HG03460 (cell line): Measurements from ENCODE around the gene LITAF.

Source experiments
- ATAC-seq: cut with Tn5 transposase; IDR thresholded peaks from one replicate; pipeline ENCODE4 v1.9.1; 2021; ENCODE audit not compliant: unreplicated experiment

LITAF gene

DNA sequence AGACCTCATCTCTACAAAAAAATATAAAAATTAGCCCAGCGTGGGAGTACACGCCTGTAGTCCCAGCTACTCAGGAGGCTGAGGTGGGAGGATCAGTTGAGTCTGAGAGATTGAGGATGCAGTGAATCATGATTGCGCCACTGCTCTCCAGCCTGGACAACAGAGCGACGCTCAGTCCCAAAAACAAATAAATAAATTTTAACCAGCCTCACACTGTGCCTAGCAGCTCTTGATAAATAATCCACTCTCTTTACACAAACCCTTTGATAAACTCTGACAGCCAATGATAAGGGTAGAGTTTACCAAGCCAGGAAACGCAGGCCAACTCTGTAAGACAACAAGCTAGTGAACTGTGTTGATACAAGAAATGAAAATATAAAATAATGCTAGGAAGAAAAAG is 32.7 kb downstream of the LITAF start:
- ATAC-seq: no peak

GRCh38 chr16:11553371-11553770 is 33.3 kb downstream of the LITAF start:
- ATAC-seq: no peak

DNA sequence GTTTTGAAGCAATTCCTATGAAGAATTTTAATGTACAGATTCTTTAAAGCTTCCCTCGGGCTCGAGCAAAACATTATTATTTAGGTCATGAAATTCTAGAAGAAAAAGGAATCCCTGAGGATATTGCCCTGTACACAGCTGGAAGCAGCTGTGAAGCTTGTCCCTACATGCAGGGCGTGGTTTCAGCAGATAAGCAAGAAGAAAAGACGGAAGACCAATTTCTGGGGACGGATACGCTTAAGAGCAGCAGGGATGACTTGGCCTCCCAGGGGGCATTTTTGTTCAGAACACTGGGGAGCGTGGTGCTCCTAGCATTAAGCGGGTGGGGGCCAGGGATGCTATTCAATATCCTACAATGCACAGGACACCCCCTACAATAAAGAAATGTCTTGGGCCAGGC is 34.3 kb downstream of the LITAF start:
- no peak for ATAC-seq

DNA sequence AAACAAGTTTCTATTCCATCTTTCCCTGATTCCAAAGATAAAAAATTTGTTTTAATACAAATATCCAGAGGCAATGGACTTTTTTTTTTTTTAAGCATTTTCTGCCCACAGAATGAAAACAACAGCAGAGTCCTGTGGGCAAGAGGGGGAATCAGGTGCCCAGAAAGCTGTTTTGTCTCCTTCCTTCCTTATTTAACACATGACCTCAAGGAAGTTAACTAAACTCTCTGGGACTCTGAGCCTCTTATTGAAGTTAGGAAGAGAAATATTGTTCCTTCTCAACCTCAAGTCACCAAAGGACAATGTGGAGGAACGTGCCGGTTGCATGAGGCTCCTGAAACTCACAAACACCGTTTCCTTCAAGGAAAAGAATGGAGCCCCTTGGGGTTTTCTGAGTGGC is 34.9 kb downstream of the LITAF start:
- no peak for ATAC-seq

DNA sequence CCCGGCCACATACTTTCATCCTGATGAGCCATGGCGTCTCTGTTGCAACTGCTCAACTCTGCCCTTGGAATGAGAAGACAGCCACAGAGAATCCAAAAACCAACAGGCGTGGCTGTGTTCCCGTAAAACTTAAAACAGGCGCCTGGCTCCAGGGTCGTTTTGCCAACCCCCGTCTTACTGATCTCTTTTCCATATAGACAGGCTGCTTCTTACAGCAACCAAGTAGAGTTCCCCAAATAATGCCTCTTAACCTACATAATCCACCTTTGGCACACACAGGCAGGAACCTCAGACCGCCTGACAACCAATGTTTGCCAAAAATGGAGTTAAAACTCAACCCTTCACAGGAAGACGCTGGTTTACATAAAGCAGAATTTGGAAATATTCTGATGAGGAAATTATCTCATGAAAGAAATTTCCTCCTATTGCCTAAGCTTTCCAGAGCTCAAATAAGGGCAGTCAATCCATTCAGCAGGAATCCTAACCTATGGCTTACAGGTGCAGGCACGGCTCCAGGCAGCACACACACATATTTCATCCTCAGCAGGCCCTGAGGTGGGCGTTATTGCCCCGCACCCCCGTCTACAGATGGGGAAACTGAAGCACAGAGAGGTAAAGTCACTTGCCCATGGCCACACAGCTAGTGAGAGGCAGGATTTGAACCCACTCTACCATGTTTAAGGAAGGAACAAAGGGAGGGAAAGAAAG is 35.8 kb downstream of the LITAF start:
- no peak for ATAC-seq

GRCh38 chr16:11547118-11547916 is 39.4 kb downstream of the LITAF start:
- ATAC-seq: no peak

DNA sequence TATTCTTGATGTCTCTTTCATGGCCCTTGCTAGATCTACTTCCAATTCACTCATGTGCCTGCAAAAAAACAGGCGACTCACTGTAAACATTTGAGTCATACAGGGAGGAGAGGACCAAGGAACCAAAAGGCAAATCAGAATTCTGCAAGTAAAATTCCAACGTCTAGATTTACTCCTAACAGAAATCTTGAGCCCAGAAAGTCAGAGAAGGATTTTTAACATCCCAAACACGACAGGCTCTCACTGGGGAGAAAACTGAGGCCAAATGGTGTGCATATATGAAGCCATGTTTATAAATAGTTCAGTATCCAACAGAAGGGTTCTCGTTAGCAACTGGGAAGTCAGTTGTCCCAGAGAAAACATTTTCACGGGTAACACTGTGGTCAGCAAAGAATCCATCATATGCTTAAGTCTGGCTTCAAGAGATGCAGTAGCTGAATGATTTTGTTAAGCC is 40.1 kb downstream of the LITAF start:
- no peak for ATAC-seq

- ATAC-seq: no peak
These were observed 42.9 kb downstream of the LITAF start for GRCh38 chr16:11543661-11544393.

DNA sequence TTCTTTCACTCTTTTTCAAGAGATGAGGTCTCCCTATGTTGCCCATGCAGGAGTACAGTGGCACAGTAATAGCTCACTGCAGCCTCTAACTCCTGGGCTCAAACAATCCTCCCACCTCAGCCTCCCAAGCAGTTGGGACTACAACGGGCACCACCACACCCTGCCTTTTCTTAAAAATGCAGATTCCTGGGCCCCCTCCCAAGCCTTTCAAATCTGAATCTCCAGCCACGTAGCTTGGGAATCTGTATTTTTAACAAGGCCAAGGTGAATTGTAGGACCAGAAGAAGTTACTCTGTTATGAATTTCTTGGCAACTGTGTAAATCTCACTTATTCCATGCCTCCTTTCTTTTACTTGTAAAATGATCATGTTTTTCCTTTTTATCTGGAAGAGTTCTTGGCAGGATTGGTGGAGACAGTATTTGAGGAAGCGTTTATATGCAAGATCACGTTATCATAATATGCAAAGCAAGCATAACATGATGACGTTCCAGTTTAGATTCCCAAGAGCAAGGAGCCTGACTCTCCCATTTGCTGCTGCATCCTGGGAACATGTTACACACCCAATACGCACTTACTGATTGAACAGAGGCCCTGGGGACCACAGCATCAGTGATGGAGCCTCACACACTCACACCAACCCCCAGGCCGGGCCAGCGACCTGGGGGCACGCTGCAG is 44.5 kb downstream of the LITAF start:
- ATAC-seq: no peak

GRCh38 chr16:11539641-11540050 is 47.1 kb downstream of the LITAF start:
- no peak for ATAC-seq

GRCh38 chr16:11538880-11539279 is 47.8 kb downstream of the LITAF start:
- no peak for ATAC-seq

DNA sequence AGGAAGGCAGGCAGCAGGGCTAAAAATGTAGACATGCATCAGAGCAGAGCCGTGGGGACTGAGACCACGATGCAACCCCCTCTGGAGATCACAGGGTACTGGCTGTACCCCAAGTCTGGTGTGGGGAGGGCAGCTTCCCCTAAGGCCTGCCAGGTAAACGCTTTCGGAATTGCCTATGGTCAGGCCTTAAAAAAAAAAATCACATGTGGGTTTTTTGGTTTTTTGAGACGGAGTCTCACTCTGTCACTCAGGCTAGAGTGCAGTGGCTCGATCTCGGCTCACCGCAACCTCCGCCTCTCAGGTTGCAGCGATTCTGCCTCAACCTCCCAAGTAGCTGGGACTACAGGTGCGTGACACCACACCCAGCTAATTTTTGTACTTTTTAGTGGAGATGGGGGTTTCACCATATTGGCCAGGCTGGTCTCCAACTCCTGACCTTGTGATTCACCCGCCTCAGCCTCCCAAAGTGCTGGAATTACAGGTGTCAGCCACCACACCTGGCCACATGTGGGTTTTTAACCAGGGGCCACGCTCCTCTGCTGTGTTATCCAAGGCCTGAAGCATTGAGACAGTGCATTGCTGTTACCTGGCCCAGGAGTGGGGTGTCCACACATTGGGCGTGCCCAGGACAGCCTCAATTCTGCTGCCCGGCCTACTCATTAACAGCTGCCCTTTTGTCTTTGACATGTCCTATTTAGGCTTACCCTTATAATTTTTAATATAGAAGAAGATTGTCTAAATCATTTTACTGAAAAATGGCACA is 50.4 kb downstream of the LITAF start:
- ATAC-seq: no peak

- ATAC-seq: no peak
These were observed 51.2 kb downstream of the LITAF start for GRCh38 chr16:11535494-11535893.

DNA sequence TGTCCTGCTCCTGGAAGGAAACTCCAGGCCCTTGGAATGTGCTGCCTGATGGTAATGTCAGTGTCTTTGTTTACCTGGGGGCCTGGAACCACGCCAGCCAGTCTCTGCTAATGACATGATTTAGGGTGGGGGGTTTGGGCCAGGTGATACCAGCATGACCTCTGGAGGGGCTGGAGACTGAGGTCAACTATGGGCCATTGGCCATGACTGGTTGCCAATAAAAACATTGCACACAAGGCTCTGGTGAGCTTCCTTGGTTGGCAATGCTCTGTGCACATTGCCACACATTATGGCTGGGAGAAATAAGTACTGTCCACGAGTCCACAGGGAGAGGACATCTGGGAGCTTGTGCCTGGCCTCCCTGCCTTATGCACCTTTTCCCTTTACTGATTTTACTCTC is 52.5 kb downstream of the LITAF start:
- ATAC-seq: no peak

DNA sequence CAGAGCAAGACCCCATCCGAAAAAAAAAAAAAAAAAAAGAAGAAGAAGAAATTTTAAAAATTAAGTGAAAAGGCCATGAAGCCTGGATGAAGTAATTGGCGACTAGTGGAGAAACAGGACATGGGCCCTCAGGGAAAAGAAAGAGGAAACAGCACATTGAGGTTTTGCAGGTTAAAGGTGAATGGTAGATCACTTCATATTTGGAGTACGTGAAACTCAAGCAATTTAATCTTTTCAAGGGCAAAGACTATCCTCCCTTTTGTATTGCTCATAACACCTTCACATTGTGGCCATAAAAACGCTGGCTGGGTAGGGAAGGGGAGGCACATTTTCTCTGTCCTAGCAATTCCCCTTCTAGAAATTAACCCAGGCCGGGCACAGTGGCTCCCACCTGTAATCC is 53.1 kb downstream of the LITAF start:
- no peak for ATAC-seq

GRCh38 chr16:11530171-11530940 is 56.4 kb downstream of the LITAF start:
- no peak for ATAC-seq

DNA sequence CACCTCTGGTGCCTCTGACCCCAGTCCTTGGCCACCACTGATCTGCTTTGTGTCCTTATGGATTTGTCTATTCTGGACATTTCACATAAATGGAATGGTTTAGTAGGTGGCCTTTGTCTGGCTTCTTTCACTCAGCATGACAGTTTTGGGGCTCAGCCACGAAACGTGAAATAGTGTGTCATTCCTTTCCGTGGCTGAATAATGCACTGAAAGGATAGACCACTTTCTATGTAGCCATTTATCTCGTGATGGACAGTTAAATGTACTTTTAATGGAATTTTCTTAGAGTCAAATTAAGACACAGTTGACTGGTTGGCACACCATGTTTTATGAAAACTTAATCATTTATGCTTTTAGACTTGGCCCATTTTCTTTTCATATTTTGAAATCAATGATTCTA is 57.4 kb downstream of the LITAF start:
- ATAC-seq: no peak

GRCh38 chr16:11528053-11528452 is 58.7 kb downstream of the LITAF start:
- ATAC-seq: no peak

DNA sequence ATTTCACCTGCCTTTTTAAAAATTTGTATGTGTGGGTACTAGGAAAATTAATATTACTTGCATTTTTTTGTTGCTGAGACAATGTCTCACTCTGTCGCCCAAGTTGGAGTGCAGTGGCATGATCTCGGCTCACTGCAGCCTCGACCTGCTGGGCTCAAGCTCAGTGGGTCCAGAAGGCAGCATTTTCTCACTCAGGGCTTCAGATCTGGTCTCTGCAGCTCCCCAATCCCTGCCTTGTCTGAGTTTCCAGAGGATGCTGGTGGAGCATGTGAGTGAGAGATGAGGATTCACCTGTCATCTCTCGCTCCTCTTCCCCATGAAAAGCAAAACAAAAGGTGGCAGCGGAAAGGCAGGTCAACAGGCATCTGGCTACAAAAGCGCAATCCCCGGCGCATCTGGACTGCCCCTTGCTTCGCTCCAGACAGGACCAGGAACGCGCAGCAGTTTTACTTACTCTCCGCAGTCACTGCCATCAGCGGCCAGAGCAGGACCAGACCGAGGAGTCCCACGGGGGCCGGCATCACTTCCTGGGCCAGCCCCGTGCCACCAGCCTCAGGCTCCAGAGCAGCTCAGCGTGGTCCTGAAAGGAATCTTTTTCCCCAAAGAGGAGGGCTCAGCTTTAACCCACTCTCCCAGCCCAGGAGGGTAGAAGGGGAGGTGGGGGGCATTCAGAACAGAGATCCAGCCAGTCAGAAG is 59.9 kb downstream of the LITAF start:
- no peak for ATAC-seq
